NCI-H2227 treated with DMSO at 0.1 percent for 48 hours (cell line): ENCODE results near the gene SUGCT.

Experiments
- DNase-seq: peaks from one replicate; lab custom pipeline; 2025; lab: John Stamatoyannopoulos, UW

The SUGCT gene

DNA sequence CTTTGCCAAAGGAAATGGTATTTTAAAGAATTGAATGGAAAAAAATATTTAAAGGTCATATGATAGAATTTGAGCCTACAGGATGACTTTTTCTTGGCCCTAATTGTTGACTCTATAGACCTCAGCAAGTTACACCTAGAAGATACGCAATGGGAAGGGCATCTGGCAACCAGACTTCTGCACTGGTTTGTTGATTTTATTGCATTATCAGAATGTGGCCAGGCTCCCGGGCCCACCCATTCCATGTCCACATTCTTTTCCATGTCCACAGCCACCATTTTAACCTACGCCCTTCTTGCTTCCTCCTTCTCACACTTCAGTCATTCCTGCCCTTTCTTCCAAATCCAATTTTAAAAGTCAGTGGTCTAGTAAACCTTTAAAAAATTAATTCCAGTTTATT is 738.4 kb downstream of the SUGCT start:
- DNase-seq, result no peak

DNA sequence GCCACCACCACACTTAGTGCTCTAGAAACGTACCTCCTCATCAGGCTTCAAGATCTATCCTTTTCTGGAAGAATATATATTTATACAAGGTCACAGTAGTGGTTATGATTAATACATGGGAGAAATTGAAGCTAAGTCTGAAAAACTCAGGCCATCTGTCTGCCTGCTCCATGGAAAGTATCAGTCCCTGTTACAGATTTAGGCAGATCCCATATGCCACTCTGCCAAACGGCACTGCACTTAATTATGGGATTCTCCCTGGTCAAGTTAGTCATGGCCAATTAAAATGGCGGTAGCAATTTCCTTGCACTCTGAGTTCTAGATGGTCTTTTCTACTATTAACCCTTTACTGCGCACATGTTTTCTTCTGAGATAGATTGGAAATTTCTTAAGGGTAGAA is 740.0 kb downstream of the SUGCT start:
- no peak for DNase-seq

DNA sequence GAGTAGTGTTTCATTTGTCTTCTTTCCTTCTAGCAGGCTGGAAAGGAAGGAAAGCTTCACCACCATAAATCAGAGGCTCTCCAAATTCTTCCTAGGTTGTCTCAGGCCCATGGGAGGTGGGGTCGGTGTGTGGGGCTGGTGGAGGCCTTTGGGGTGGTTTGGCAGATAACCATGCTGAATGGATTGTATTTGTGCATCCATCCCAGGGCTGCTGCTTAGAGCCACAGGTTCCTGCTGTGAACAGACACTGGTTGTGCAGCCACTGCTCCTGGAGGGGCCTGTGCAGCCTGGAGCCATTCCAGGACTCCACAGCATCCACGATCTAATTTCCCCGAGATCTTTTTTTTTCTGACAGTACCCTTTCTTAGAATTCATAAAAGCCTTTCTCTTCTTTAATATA is 741.8 kb downstream of the SUGCT start:
- DNase-seq, result no peak

DNA sequence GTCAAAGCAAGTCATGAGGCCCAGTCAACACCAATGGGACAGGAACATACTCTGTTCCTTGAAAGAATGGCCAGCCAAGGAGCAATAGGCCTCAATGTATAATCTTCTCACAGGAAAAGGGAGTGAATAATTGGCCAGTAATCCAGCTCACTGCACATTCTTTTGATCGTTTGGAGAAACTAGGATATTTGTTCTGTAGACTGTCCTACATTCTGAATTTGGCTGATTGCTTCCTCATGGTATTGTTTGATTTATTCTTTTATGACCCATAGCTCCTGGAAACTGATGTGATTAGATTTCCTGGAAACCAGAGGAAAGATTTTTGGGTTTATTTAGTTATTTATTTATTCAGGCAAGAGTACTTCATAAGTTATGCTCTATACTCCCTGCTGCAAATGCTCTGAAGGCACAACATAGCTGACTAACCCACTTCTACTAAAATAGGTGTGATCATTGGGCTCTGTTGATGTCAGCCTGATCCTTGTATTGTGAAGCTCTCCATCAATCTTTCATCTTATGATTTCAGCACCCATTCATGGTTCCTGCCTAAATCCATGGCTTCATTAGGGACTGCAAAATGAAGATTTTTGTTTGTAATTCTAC is 745.2 kb downstream of the SUGCT start:
- no peak for DNase-seq

DNA sequence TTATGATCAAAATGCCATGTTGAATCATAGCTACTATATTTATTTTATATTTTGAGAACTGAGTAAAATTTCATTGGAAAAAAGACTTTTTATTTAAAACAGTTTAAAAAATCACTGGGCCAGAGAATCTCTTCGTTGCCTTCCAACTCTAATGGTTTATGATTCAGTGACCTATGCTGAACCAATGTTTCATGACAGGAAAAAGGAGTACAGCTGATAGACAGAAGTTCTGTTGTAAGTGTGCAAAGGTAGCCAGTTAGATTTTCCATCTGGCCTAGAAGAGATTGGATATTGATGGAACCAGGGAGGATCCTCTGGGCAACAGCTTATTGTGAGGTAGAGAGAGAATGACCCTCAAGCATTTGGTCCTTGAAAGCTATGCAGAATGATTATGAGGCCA is 745.8 kb downstream of the SUGCT start:
- DNase-seq, result no peak

DNA sequence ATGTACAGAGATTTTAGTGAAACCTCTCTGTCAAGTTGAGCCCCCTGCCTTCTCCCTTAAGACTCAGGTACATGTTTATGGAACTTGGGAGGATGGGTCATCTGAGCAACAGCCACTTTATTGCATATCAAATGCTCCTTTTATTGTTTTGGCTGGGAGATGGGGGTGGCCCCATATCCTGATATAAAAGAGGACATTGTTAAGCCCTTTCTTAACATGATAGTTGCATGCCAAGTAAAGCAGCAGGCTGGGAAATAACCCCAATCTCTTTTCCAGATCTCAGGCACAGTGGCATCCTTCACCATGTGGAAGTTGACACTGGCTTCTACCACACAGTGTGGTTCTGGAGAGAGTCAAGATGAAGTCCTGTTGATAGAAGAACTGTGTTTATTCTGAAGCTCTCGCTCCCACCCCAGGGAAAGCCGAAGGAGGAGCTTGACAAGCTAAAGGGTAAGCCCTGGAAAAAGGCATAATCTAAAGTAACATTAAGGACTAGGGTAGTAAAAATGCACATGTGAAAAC is 746.7 kb downstream of the SUGCT start:
- no peak for DNase-seq

DNA sequence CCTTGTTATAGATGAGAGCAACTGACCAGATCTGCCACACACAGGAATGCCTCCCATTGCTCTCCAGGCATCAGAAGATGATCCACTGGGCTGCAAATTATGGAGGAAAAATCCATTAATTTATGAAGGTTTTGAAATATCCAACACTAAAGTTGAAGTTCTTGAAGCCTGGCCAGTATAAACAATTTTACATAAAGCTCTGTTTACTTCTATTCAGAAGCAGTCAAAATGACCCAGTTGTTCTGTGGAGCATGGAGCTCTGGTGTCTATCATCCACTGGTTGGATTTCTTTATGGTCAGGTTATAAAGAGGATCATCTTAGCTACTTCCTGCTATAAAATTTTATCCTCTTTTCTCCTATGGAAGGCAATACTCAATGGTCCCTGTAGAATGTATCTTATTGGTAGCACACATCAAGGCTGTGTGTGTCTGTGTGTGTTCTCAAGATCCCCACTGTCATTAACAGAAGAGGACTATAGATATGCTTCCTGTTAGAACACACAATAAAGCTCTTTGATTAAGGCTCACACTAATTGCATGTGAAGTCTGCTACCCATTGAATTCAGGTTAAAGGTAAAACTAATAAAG is 747.4 kb downstream of the SUGCT start:
- DNase-seq, result no peak

DNA sequence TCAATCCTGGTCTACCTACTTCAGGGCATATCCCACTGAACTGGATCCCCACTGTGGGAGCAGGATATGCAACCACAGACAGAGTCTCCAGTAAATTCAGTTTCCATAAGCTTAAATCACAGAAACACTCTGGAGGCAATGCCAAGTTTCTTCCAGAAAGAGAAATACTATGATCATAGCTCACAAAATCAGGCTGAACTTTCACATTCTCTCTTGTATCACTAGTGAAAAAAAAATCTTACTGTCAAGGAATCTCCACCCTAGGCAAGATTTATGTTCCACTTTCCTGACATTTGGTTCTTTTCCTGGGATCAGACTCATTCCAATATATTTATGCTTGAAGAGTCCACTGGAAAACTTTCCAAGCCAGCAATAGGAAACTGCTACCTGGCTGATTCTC is 749.0 kb downstream of the SUGCT start:
- DNase-seq, result no peak

DNA sequence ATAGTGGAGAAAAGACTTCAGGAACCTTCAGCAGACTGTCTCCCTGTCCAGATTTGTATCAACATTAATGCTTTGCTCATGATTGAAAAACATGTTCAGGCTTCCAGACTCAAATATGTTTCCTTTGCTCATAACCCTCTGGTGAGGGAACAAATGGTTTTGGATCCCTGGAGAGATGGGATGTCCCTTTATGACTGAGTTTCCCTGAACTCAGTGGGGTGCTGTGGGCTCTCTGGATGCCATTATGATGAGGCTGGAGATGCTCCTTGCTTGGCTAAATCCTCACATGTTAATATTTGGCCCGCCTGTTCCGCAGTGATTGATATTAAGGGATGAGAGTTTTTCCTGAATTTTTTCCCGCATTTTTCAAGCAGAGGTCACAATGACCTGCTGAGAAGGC is 749.4 kb downstream of the SUGCT start:
- DNase-seq, result no peak

DNA sequence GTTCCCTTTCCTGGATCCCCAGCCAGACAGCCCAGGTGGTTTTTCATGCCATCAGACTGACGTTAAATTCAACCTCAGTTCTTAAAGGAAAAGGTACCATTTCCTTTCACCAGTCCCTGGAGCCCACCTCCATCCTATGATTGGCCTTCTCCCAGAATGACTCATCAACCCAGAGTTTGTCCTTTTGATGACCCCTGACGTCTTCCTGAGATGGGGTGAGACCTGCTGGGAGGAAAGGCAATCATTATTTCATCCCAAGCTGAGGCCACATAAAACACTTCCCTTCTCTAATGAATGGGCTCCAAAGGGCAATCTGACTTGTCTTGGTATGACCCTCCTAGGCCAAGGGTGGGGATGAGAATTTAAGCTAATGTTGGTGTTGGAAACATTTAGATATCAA is 750.7 kb downstream of the SUGCT start:
- no peak for DNase-seq

DNA sequence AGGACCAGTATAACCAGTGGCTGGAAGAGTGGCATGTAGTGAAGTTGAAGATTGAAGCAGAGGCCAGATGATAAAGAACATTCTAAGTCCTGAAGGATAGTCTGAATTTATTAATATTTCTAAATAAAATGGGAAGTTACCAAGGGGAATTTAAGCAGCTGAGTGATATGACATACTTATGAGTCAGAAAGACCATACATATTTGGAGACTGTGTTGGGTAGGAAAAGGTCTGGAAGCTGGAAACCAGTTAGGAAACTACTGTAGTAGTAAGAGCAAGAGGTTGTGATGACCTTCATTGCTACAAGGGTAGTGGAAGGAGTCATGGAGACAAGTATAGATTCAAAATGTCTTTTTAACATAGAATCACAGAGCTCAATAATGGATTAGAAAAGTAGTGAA is 752.3 kb downstream of the SUGCT start:
- no peak for DNase-seq

DNA sequence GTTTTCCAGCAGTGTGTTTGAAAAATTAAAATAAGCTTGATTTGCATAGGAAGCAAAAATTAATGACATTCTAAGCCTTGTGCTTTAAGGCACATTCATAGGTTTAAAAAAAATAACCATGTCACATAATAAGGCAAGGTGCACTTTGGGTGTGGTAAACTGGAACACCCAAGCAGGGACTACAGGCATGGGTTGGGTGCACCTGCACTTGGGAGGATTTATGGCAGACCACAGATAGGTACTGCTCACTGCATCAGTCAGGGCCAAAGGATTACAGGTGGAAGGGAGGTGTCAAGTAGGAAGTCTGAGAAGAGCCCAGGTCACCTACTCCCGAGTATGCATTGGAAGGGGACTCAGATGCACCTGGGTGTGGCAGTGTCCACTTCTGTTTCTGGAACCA is 753.7 kb downstream of the SUGCT start:
- DNase-seq, result no peak

DNA sequence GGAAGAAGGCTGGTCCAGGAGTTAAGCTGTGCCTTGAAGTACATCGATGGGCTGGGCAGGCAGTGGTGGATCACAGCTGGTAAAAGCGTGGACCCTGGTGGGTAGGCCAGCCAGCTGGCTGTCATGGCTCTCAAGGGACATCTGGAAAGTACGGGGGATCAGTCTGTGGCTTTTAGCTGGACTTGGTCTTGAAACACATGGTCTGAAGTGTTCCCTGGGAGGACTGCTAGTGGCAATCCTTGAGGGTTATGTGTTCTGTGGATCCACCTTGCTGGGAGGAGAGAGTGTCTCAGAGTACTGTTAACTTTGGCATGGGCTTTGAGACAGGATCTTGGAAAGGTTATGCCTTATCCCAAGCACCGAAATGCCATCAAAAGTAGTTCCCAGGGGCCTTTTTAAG is 754.3 kb downstream of the SUGCT start:
- no peak for DNase-seq

DNA sequence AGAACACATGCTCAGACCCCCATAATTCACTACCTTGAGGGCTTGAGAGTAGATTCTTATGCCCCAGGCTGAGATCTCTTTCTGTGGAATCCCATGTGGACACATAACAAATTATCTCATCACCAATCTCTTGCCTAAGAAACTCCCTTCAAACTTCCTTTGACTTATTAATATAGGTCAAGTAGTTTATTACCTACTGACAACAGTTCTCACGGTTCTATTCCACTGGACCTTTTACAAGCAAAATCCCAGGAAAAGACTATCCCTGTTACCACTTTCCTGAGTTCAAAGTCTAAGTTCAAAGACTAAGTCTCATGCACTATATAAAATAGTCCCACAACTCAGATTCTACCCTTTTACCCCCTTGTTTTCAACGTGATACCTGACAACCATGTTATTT is 754.7 kb downstream of the SUGCT start:
- no peak for DNase-seq

DNA sequence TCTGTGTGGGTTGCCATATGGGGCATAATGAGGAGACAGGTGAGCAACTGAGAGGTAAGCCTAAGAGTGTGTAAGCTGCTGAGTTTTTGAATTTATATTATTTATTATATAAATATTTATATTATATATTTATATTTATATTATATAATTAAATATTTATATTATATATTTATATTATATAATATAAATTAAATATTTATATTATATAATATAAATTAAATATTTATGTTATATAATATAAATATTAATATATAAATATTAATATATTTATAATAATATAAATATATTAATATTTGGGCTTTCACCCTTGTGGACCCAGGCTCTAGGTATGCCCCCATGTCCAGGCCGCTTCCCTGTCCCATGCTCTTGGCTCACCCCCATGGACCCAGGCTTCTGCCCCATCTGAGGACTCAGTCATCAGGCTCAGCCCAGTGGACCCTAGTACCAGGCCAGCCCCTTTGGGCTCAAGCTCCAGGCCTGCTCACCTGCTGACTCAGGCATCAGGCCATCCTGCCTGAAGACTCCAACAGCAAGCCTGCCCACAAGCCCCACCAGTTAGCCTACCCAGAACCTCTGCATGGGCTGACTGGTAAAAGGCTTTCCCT is 755.4 kb downstream of the SUGCT start:
- DNase-seq, result no peak

DNA sequence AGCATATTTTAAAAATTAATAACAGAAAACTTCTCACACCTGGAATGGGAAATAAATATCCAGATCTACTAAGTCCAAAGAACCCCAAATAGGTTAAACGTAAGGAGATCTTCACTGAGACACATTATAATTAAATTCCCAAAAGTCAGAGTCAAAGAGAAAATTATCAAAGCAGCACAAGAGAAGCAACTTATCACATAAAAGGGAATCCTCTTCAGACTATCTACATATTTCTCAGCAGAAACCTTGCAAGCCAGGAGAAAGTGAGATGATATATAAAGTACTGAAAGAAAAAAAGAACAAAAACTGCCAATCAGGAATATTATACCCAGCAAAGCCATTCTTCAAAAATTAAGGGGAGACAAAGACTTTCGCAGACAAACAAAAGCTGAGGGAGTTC is 756.4 kb downstream of the SUGCT start:
- no peak for DNase-seq

DNA sequence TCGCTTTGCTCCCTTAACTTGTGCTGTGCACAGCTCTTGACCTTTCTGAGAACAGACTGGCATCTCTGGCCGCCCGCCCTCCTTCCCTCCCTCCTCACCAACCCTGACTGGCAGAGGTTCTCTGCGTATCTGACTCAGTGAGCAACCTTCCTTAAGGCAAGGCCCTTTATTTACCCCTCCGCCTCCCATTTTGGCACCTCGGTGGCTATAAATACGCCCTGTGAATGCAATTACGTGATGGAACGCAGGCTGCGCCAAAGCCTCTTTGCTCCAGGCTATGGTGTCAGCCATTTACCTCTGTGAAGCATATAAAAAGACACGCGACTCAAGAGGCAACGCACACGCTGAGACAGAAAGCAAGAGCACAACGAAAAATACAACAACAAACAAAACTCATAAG is 764.3 kb downstream of the SUGCT start:
- no peak for DNase-seq

DNA sequence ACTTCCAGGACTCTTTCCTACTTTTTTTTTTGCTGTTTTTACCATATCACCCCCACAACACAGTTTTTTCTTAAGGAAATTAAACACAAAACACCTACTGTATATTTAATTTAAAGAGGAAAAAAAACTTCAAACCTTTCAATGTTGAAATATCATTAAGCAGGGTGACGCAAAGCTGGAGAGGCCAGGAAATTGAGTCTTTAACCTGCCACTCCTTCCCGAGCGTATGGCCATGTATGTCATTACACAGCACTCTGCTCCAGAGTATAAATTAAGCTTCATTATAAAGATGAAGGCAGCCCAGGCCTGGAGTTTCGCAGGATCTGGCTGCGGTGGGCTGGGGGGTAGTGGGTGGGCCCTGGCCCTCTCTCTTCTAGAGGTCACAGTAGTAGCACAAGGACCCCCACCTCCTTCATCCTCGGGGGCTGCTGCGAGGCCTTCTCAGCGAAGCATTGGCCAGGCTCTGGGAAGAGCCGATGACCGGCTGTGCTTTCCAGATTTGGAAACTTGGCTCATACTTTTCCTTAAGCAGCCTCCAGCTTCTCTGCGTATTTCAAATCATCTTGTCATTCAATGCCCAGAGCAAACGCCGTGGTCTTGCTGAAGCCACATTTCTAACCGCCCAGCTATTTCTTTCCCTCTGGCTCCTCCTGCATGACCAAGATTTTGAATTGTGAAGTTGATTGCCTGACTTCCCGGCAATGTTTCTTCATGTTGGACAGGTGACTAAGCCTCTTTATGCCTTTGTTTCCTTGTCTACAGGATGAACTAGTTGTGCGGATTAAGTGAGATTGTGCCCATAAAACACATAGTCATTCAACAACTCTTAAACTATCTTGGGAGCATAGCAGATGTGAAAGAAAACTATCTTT is 765.1 kb downstream of the SUGCT start:
- DNase-seq, result no peak

DNA sequence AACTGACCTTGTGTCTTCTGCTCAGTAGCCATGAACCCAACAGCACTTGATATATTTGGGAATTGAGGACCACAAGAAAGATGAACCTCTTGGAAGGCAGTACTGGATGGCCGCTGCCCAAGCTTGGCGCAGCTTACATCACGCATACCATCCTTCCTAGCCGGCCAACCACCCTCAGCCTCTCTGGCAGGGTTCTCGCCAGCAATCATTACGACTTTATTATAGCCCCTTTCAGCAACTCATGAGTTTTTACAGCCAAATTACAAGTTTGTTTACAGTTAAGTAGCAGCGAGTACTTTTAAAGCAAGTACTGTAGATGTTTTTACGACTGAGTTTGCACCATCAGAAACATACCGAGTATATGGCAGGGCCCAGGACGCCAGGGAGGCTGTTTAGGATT is 769.1 kb downstream of the SUGCT start:
- no peak for DNase-seq

DNA sequence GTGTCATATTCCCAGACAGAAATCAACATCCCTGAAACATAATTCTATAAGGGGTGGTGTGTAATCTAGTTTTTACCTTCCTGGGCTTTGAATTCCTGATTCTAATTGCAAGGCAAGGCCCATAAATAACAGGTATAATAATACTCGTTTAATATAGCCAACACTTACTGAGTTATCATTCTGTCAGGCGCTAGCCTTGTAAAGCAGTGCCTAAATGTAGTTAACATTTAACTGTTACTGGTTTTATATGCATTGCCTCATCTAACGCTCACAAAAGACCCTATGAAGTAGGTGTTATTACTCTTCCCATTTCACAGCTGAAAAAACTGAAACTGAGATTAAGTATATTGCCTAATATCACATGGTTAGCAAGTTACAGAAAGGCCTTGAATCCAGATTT is 772.5 kb downstream of the SUGCT start:
- no peak for DNase-seq

DNA sequence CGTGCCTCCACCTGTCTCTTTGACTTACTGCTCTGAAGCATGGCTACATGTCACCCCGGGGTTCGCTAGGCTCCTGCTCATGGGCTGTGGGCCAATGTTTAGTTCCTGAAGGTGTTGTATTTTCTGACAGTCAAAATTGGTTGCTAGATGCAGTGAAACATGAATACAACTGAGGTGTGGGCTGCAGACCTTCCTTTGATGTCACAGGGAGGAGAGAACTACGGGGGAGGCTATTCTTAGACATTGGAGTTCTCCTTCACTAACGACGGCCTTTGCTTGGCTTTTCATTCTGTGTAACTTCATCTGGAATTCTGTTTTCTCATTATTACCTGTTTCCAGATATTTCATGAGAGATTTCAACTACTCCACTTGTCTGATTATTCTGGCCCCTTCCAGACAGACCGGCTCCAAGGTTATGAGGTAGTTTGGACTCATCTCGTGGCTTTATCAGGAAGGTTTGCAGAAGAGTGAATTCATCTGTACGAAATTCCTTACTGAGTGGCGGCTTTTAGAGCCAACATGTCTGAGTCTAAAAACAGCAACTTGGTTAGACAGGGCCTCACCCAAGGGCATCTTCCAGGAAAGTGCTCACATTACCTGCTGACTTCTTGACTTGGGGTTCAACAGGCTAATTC is 774.7 kb downstream of the SUGCT start:
- DNase-seq, result no peak
